PC-9 (cell line): ENCODE measurements around the gene PRF1. TPM values are rescaled to one million over a fixed set of nuclear protein-coding genes. Genes with fewer than 3 reads are reported as not detected.

Experiments used
- BruUV-seq: library from RNA; stranded (reverse); fragments of 400-500 nt; replicated peaks from 2 replicates; lab custom pipeline; 2021; lab: Mats Ljungman, UMichigan
- CTCF ChIA-PET: fragments of 300-600 bp; sonication (Branson Sonifier 250); formaldehyde crosslinking; loops from one replicate; lab custom pipeline; 2022; ENCODE audit warnings: antibody characterized with exemption; lab: Charles Lee
- POLR2A ChIA-PET: fragments of 300-600 bp; sonication (Branson Sonifier 250); formaldehyde crosslinking; loops from one replicate; lab custom pipeline; 2022; ENCODE audit warnings: antibody characterized with exemption; ENCODE audit not compliant: unreplicated experiment; lab: Charles Lee
- DNase-seq, 2 experiments: peaks; one replicate each; pipeline versions ENCODE4 v3.0.0 to v3.0.0-alpha.2; 2015 to 2022; ENCODE audit warnings: mixed read lengths in 1 of 2
- H2AFZ ChIP-seq: fragments of 200-600 bp; sonication (generic); 2 replicates; pipeline ENCODE4 v1.8.1; 2017; ENCODE audit warnings: antibody characterized with exemption
- H3F3A ChIP-seq: fragments of 200-600 bp; sonication (generic); 2 replicates; pipeline ENCODE4 v1.8.1; 2017; ENCODE audit warnings: antibody characterized with exemption, mild to moderate bottlenecking, low read depth; ENCODE audit not compliant: insufficient read depth
- H3K27ac ChIP-seq: fragments of 200-600 bp; sonication (generic); 2 replicates; pipeline ENCODE4 v1.6.1; 2016; ENCODE audit warnings: mixed run types
- H3K27me3 ChIP-seq: fragments of 200-600 bp; sonication (generic); 2 replicates; pipeline ENCODE4 v1.6.1; 2016; ENCODE audit warnings: low read depth, mixed run types; ENCODE audit not compliant: insufficient read depth
- H3K36me3 ChIP-seq: fragments of 200-600 bp; sonication (generic); 2 replicates; pipeline ENCODE4 v1.6.1; 2016; ENCODE audit warnings: low read depth, mixed run types
- H3K4me1 ChIP-seq: fragments of 200-600 bp; sonication (generic); replicated peaks from 2 replicates; pipeline ENCODE4 v1.6.1; 2016; ENCODE audit warnings: mixed run types; ENCODE audit not compliant: insufficient read depth
- H3K4me2 ChIP-seq: fragments of 200-600 bp; sonication (generic); 2 replicates; pipeline ENCODE4 v1.6.1; 2017; ENCODE audit warnings: mixed run types
- H3K4me3 ChIP-seq: fragments of 200-600 bp; sonication (generic); 2 replicates; pipeline ENCODE4 v1.6.1; 2016; ENCODE audit warnings: mixed run types
- H3K79me2 ChIP-seq: fragments of 200-600 bp; sonication (generic); 2 replicates; pipeline ENCODE4 v1.6.1; 2017; ENCODE audit warnings: low read depth, mixed run types
- H3K9me2 ChIP-seq: fragments of 200-600 bp; sonication (generic); 2 replicates; pipeline ENCODE4 v1.8.1; 2017; ENCODE audit warnings: mild to moderate bottlenecking; ENCODE audit not compliant: insufficient read depth
- H3K9me3 ChIP-seq: fragments of 200-600 bp; sonication (generic); 2 replicates; pipeline ENCODE4 v1.8.1; 2016; ENCODE audit warnings: low read depth; ENCODE audit not compliant: insufficient read depth
- H4K20me1 ChIP-seq: fragments of 200-600 bp; sonication (generic); 2 replicates; pipeline ENCODE4 v1.8.1; 2017; ENCODE audit not compliant: insufficient read depth
- CTCF ChIP-seq: fragments of 200-600 bp; sonication (generic); conservative IDR thresholded peaks from 2 replicates; pipeline ENCODE4 v1.6.1; 2017; ENCODE audit warnings: mixed run types, antibody characterized with exemption, mild to moderate bottlenecking, moderate library complexity
- EZH2 ChIP-seq: fragments of 200-600 bp; sonication (generic); IDR thresholded peaks from 2 replicates; pipeline ENCODE4 v1.8.0; 2017; ENCODE audit warnings: antibody characterized with exemption, low read depth
- intact Hi-C: fragments of 100-400 bp; cut with micrococcal nuclease; formaldehyde crosslinking; loops from one replicate; pipeline ENCODE4 v1.10.0; 2022; ENCODE audit not compliant: unreplicated experiment
- total RNA-seq: library from RNA; stranded (reverse); gene quantifications from 2 replicates; pipeline ENCODE4 v1.2.3, GENCODE V29; 2021

PRF1 gene
- total RNA-seq, 1 experiment from 2014 or later = not detected

GRCh38 chr10:70596860-70597809, 5.4 kb downstream of the PRF1 start:
- H3F3A ChIP-seq = no peaks in the 10 kb centered on the region
- no peak overlapping the region for H2AFZ ChIP-seq
- intact Hi-C loops = no loop called here

DNA sequence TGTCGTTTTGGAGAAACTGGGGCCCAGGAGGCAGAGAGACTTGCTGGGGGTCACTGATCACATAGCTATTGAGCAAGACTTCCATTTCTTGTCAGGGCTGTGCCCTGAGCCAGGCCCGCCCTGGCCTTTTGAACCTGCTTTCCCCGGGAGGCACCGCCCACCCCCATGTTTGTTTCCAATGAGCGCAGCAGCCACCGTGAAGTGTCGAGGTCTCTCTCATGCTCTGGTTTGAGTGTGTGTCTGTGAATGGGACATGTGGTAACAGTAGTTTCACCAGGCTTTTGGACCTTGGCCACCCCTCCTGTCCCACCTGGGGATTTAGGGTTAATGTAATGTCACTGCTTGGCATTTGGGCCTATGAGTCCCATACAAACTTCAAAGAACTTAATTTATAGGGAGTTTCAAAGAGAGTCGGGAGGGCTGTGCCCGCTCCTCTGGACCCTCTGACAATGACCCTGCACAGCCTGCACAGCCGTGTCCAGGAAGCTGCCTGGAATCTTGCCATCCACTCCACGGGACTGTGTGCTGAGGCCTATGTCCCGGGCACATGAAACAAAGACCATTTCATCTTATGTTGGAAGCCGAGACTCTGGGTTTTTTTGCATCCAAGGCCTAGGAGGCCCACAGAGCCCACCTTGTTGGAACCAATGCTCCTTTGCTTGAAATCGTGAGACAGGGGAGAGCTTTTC, 6.3 kb downstream of the PRF1 start:
- no peak for DNase-seq
- no peaks in the 10 kb centered on the region for H4K20me1 ChIP-seq
- H2AFZ ChIP-seq = no peak overlapping the region
- H3K4me2 ChIP-seq = no peak overlapping the region
- ChIA-PET CTCF (no interaction called here), POLR2A (no interaction called here)
- intact Hi-C loops = no loop called here
- H3K79me2 ChIP-seq = no peaks in the 10 kb centered on the region
- H3K36me3 ChIP-seq = no peaks in the 10 kb centered on the region
- no peaks in the 10 kb centered on the region for H3K4me1 ChIP-seq
- TF ChIP-seq CTCF = no peak
- no peak for TF ChIP-seq EZH2
- H3K27me3 ChIP-seq = peaks cover 3% of the 10 kb centered on the region
- H3K4me3 ChIP-seq = no peak overlapping the region
- H3K27ac ChIP-seq = no peak overlapping the region
- no peaks in the 10 kb centered on the region for H3F3A ChIP-seq
- BruUV-seq = no TSS peak
- no peaks in the 10 kb centered on the region for H3K9me3 ChIP-seq
- no peaks in the 10 kb centered on the region for H3K9me2 ChIP-seq

More at GRCh38 chr10:70596860-70597809, 5.4 kb downstream of the PRF1 start:
- POLR2A ChIA-PET = no interaction called here
- no peaks in the 10 kb centered on the region for H4K20me1 ChIP-seq
- no peaks in the 10 kb centered on the region for H3K4me1 ChIP-seq
- DNase-seq = peak in 1 of 2 experiments; percentile 23
- no peaks in the 10 kb centered on the region for H3K27me3 ChIP-seq
- H3K27ac ChIP-seq = no peak overlapping the region
- H3K4me3 ChIP-seq = no peak overlapping the region
- CTCF ChIA-PET = interaction anchor here (0.6 kb wide), 1 partner anchor 281 kb away, joined by 4 read pairs; no protein-coding TSS in a partner anchor
- BruUV-seq = no TSS peak
- TF ChIP-seq CTCF = no peak
- TF ChIP-seq EZH2 = no peak
- no peaks in the 10 kb centered on the region for H3K9me3 ChIP-seq
- no peaks in the 10 kb centered on the region for H3K79me2 ChIP-seq
- H3K9me2 ChIP-seq = no peaks in the 10 kb centered on the region
- H3K36me3 ChIP-seq = no peaks in the 10 kb centered on the region
- H3K4me2 ChIP-seq = no peak overlapping the region

DNA sequence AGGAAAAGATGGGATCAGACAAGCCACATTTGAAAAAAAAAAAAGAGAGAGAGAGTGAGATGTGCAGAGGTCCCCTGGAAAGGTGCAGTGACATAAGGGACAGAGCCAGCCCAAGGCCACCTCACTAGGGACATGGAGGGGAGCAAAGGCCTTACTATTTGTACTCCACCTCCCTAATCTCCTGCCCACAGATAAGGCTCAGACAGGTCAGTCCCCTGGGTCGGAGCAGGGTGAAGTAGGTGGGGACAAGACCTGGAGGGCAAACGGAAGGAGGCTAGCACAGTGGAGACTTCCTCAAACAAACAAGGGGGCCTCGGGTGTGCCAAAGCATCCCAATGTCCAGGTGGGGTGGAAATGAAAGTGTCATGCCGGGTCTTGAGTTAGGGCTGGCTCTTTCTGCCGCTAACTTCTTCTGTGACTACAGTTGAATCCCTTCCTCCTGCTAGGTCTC, 7.0 kb downstream of the PRF1 start:
- no peak overlapping the region for H3K4me3 ChIP-seq
- H3K4me2 ChIP-seq = no peak overlapping the region
- no peaks in the 10 kb centered on the region for H3K36me3 ChIP-seq
- CTCF ChIA-PET = interaction anchor here (0.6 kb wide), 1 partner anchor 219 kb away, joined by 3 read pairs; no protein-coding TSS in a partner anchor
- H3K9me2 ChIP-seq = no peaks in the 10 kb centered on the region
- no peak for TF ChIP-seq CTCF
- no peak for TF ChIP-seq EZH2
- H3F3A ChIP-seq = no peaks in the 10 kb centered on the region
- intact Hi-C loops = no loop called here
- BruUV-seq = no TSS peak
- H3K9me3 ChIP-seq = no peaks in the 10 kb centered on the region
- H3K27me3 ChIP-seq = peaks cover 8% of the 10 kb centered on the region
- POLR2A ChIA-PET = no interaction called here
- H3K4me1 ChIP-seq = no peaks in the 10 kb centered on the region
- H2AFZ ChIP-seq = no peak overlapping the region
- no peak for DNase-seq
- no peaks in the 10 kb centered on the region for H3K79me2 ChIP-seq
- H3K27ac ChIP-seq = no peak overlapping the region
- H4K20me1 ChIP-seq = no peaks in the 10 kb centered on the region
